Tracheal epithelial cell (primary cell): ENCODE data around the gene TRIM29. TPM values are rescaled to one million over a fixed set of nuclear protein-coding genes. Genes with fewer than 3 reads are reported as not detected.

Source experiments
- total RNA-seq: library from RNA; depleted of rRNA; stranded (reverse); fragments of >200 nt; gene quantifications from 2 replicates; pipeline ENCODE4 v1.2.1, GENCODE V29; 2014

Gene TRIM29
- total RNA-seq: 488 and 512 TPM in 2 replicates

GRCh38 chr11:120137611-120138521 is at the start of gene TRIM29:
TSS of gene TRIM29 (minus strand) at chr11:120138113. CDS start at chr11:120138031, 82 bp downstream.

Other genes starting within 250 kb of the TRIM29 start
- 14.1 and 35.2 TPM in 2 replicates for gene OAF, start 72.9 kb upstream of the TRIM29 start, total RNA-seq
- gene POU2F3, start 102.0 kb upstream of the TRIM29 start, total RNA-seq: 0.24 TPM in 1 of 2 replicates, not detected in the other
- 0.64 and 2.2 TPM in 2 replicates for gene TLCD5, start 187.2 kb upstream of the TRIM29 start, total RNA-seq
- gene ARHGEF12, start 198.3 kb upstream of the TRIM29 start, total RNA-seq: 66.7 and 90.2 TPM in 2 replicates